Stimulated activated CD4-positive, alpha-beta T cell treated with anti-CD3 and anti-CD28 coated beads, Interleukin-1b, Interleukin-23, amount 100 ng/mL, for 48 hours (primary cell): ENCODE measurements around the gene RANBP10.
"Not testable (repeated sequence)": the region's sequence is repeated elsewhere in the genome, so short reads cannot be mapped to it uniquely, and the experiment has no call there.

Experiments
- DNase-seq: peaks from one replicate; pipeline ENCODE4 v3.0.0-alpha.2; 2020

The RANBP10 gene

DNA sequence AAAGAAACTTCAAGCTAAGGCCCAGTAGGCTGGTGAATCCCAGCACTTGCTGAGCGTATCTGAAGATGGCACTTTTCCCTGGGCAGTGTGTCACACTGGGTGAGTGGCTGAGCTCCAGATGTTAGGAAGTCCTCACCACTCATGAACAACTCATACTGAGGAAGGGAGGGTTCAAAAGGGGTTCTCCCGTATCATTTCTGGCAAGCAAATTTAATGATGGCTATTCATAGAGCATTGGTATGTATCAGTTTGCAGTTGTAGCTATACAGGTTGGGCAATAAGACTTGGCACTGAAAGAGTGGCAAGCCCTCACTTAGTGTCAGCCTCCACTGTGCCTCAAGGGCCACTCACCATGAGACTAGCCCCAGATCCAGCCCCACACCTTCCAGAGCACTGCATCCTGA, 98.0 kb downstream of the RANBP10 start:
- no peak for DNase-seq

- no peak for DNase-seq
Observed at GRCh38 chr16:67707790-67708189, 98.6 kb downstream of the RANBP10 start.

DNA sequence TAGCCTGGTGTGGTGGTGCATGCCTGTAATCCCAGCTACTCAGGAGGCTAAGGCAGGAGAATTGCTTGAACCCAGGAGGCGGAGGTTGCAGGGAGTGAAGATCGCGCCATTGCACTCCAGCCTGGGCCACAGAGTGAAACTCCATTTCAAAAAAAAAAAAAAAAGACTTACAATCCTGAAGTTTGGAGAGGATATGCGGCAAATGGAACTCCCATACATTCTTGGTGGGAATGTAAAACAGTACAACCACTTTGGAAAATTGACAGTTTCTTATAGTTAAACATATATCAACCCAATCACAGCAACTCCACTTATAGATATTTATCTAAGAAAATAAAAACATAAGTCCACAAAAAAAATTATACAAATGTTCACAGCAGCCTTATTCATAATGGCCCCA, 99.2 kb downstream of the RANBP10 start:
- no peak for DNase-seq

DNA sequence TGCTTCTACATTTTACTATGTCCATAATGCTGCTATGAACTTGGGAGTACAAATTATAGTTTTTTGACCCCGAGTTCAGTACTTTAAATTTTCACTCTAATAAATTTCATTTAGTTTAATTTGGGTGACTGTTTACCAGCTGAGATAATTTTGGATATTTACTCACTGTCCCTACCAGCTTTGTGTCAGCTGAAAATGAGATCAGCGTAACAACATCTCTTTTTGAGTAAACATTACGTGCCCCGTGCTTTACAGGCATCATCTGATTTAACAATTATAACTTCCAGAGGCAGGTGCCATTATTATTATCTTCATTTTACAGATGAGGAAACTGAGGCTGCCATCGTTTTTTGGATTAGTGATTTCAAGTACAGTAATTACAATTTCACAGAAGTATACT, 102.2 kb downstream of the RANBP10 start:
- no peak for DNase-seq

DNA sequence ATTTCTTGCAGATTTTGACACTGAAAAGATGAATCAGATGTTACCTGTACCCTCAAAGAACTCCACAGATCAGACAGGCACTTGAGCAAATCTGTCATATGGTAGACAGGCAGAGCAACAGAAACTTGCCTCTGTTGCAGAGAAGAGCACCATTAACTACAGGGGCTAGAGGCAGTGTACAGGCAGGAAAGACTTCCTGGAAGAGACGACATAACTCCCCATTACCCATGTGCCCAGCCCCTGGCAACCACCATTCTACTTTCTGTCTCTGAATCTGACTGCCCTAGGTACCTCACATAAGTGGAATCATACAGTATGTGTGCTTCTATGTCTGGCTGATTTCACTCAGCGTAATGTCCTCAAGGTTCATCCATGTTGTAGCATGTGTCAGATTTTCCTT, 102.7 kb downstream of the RANBP10 start:
- no peak for DNase-seq

DNA sequence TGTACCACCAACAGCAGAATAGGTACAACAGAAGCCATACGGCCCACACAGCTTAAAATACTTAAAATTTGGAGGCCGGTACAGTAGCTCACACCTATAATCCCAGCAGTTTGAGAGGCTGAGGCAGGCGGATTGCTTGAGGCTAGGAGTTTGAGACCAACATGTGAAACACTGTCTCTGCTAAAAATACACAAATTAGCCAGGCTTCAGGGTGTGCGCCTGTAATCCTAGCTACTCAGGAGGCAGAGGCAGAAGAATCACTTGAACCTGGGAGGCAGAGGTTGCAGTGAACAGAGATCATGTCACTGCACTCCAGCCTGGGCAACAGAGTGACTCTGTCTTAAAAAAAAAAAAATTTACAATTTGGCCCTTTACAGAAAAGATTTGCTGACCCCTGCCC, 104.2 kb downstream of the RANBP10 start:
- no peak for DNase-seq

DNA sequence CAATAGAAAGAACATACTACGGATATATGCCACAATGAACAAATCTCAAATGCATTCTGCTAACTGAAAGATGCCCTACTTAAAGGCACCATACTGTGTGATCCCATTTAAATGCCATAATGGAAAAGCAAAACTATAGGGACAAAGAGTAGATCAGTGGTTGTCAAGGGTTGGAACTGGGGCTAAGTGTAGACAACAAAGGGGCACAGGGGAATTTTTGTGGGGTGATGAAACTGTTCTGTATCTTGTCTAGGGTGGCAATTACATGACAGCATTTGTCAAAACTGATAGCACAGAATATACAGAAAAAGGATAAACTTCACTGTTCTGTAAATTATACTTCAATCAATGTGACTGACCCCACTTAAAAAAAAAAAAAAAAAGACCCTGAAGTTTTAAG, 104.9 kb downstream of the RANBP10 start:
- DNase-seq = no peak

DNA sequence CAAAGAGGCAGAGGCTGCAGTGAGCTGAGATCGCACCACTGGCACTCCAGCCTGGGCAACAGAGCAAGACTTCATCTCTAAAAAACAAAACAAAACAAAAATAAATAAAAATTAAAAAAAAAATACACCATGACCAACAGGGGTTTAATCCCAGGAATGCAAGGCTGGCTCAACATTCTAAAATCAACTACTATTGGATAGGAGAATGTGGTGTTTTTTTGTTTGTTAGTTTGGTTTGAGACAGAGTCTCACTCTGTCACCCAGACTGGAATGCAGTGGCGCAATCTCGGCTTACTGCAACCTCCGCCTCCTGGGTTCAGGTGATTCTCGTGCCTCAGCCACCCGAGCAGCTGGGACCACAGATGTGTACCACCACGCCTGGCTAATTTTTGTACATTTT, 107.1 kb downstream of the RANBP10 start:
- no peak for DNase-seq

- DNase-seq = no peak
Observed at GRCh38 chr16:67697422-67698185, 108.8 kb downstream of the RANBP10 start.

GRCh38 chr16:67694611-67695010, 111.7 kb downstream of the RANBP10 start:
- no peak for DNase-seq

DNA sequence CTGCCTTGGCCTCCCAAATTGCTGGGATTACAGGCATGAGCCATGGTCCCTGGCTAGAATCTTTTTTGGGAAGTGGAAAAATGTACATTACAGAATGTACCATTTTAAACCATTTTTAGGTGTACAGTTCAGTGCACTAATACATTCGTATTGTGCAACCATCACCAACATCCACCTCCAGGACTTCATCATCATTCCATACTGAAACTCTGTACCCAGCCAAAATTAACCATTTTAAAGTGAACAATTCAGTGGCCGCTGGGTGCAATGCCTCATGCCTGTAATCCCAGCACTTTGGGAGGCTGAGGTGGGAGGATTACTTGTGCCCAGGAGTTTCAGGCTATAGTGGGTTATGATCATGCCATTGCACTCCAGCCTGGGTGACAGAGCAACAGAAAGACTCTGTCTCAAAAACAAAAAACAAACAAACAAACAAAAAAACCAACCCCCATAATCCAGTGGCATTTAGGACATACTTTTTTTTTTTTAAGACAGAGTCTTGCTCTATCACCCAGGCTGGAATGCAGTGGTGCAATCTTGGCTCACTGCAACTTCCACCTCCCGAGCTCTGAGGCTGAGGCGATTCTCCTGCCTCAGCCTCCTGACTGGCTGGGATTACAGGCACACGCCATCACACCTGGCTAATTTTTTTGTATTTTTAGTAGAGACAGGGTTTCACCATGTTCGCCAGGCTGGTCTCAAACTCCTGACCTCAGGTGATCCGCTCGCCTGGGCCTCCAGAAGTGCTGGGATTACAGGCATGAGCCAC, 112.7 kb downstream of the RANBP10 start:
- DNase-seq = not testable (repeated sequence)

- no peak for DNase-seq
Observed at GRCh38 chr16:67685388-67686112, 120.8 kb downstream of the RANBP10 start.

- DNase-seq = no peak
Observed at GRCh38 chr16:67683767-67684166, 122.6 kb downstream of the RANBP10 start.

- no peak for DNase-seq
Observed at GRCh38 chr16:67679935-67680897, 126.1 kb downstream of the RANBP10 start.

GRCh38 chr16:67678354-67679023, 127.9 kb downstream of the RANBP10 start:
- DNase-seq = no peak

DNA sequence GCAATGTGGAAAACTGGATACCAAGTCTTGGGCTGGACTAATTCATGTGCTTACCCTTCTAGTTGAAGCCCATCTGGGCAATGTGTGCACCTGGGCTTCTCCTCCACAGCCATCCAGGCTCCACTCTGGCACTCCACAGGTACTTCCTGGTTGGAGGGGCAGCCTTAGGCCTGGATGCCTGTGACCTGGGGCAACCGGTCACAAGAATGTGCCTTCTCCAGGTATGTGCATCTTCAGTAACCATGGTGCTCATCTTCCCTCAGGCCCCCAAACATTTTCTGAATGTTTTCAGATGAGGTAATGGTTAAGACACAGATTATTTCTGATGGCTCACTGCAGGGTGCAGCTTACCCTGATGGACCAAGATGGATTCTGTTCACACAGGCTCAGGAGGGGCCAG, 128.6 kb downstream of the RANBP10 start:
- no peak for DNase-seq

- DNase-seq = no peak
Observed at GRCh38 chr16:67676939-67677338, 129.4 kb downstream of the RANBP10 start.

GRCh38 chr16:67676516-67676915, 129.8 kb downstream of the RANBP10 start:
- no peak for DNase-seq

DNA sequence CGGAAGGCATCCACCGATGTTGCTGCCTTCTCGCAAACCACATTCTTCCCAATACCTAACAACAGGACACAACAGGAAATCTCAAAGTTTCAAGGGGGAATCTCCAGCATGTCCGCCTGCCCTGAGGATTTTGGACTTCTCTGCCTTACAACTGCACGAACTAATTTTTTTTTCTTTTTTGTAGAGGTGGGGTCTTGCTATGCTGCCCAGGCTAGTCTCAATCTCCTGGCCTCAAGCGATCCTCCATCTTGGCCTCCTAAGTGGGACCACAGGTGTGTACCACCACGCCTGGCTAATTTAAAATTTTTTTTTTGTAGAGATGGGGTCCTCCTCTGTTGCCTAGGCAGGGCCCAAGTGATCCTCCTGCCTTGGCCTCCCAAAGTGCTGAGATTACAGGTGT, 130.4 kb downstream of the RANBP10 start:
- no peak for DNase-seq

- no peak for DNase-seq
Observed at GRCh38 chr16:67675579-67675935, 130.8 kb downstream of the RANBP10 start.

DNA sequence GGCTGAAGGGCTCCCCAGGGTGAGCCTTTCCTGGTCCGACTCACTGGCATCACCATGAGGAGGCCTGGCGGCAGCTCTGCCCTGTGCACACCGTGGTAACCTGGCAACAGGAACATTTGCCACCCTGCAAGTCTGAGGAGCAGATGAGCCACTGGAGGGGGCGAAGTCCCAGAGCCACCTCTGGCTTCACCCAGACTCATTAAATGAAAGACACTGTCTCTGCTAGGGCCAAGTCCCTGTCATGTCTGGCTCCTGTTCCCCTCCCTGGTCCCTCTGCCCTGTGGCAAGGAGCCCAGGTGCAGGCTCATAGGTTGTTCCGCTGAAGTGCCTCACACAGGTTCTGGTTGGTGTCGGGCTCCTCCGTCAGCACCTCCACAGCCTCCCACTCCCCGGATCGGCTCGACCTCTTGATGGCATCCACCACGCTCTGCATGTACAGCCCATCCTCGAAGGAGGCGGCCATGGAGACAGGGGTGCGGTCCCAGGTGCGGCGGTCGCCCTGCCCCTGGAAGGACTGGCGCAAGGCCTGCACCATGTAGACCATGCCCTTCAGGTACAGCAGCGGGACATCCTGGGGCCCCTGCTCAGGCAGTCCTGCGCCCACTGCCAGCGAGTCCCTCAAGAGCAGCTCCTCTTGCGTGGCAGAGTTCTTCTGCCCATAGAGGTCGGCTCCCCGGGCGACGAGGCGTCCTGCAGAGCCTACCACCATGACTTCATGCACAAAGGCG, 131.3 kb downstream of the RANBP10 start:
- no peak for DNase-seq
